Iris pigment epithelial cell (primary cell): ENCODE results near the gene TMEM132C.

Experiments used
- DNase-seq: peaks from one replicate; pipeline ENCODE4 v3.0.0-alpha.2; 2011; ENCODE audit warnings: low read depth

Gene TMEM132C

GRCh38 chr12:128418944-128419343 lies 152.0 kb downstream of the TMEM132C start:
- DNase-seq = no peak

GRCh38 chr12:128420163-128420562 lies 153.2 kb downstream of the TMEM132C start:
- DNase-seq = no peak

- DNase-seq = no peak
Observed at GRCh38 chr12:128421375-128421774, 154.4 kb downstream of the TMEM132C start.

GRCh38 chr12:128423205-128423604 lies 156.2 kb downstream of the TMEM132C start:
- DNase-seq = no peak

GRCh38 chr12:128424931-128425431 lies 158.0 kb downstream of the TMEM132C start:
- no peak for DNase-seq

GRCh38 chr12:128425666-128426331 lies 158.8 kb downstream of the TMEM132C start:
- no peak for DNase-seq

GRCh38 chr12:128426511-128426910 lies 159.5 kb downstream of the TMEM132C start:
- no peak for DNase-seq

GRCh38 chr12:128439796-128440195 lies 172.8 kb downstream of the TMEM132C start:
- no peak for DNase-seq

- DNase-seq = no peak
Observed at GRCh38 chr12:128442096-128442495, 175.1 kb downstream of the TMEM132C start.

- no peak for DNase-seq
Observed at GRCh38 chr12:128444598-128444997, 177.6 kb downstream of the TMEM132C start.

- DNase-seq = no peak
Observed at GRCh38 chr12:128445415-128446127, 178.6 kb downstream of the TMEM132C start.

GRCh38 chr12:128449146-128449894 lies 182.3 kb downstream of the TMEM132C start:
- DNase-seq = peak; percentile 7

GRCh38 chr12:128450810-128451209 lies 183.8 kb downstream of the TMEM132C start:
- DNase-seq = no peak

- DNase-seq = no peak
Observed at GRCh38 chr12:128455851-128456250, 188.9 kb downstream of the TMEM132C start.

- no peak for DNase-seq
Observed at GRCh38 chr12:128456922-128457321, 190.0 kb downstream of the TMEM132C start.

GRCh38 chr12:128458301-128458974 lies 191.5 kb downstream of the TMEM132C start:
- DNase-seq = no peak

- DNase-seq = no peak
Observed at GRCh38 chr12:128459067-128459466, 192.1 kb downstream of the TMEM132C start.

- DNase-seq = no peak
Observed at GRCh38 chr12:128463881-128464280, 196.9 kb downstream of the TMEM132C start.

- DNase-seq = no peak
Observed at GRCh38 chr12:128467882-128468281, 200.9 kb downstream of the TMEM132C start.

GRCh38 chr12:128468926-128469325 lies 202.0 kb downstream of the TMEM132C start:
- no peak for DNase-seq

GRCh38 chr12:128471491-128471890 lies 204.5 kb downstream of the TMEM132C start:
- DNase-seq = no peak

GRCh38 chr12:128474916-128475315 lies 207.9 kb downstream of the TMEM132C start:
- no peak for DNase-seq
